Endothelial cell (in vitro differentiated cells): Measurements from ENCODE around the gene ACIN1. TPM values are rescaled to one million over a fixed set of nuclear protein-coding genes. Genes with fewer than 3 reads are reported as not detected.
"Not testable (repeated sequence)": the region's sequence is repeated elsewhere in the genome, so short reads cannot be mapped to it uniquely, and the experiment has no call there.

Experiments used
- DNase-seq: peaks from one replicate; pipeline ENCODE4 v3.0.0; 2021; ENCODE audit warnings: low spot score
- H3K27ac Mint-ChIP-seq: one replicate; pipeline ENCODE4 v1.8.0; 2021; ENCODE audit warnings: mixed read lengths, inconsistent platforms; ENCODE audit not compliant: unreplicated experiment
- H3K27me3 Mint-ChIP-seq: one replicate; pipeline ENCODE4 v1.8.0; 2021; ENCODE audit warnings: mild to moderate bottlenecking, moderate library complexity, mixed read lengths, inconsistent platforms; ENCODE audit not compliant: unreplicated experiment
- H3K36me3 Mint-ChIP-seq: one replicate; pipeline ENCODE4 v1.8.0; 2021; ENCODE audit warnings: mild to moderate bottlenecking, low read depth, mixed read lengths, inconsistent platforms; ENCODE audit not compliant: unreplicated experiment
- H3K4me1 Mint-ChIP-seq: one replicate; pipeline ENCODE4 v1.8.0; 2021; ENCODE audit warnings: mild to moderate bottlenecking, mixed read lengths, inconsistent platforms; ENCODE audit not compliant: unreplicated experiment
- H3K4me3 Mint-ChIP-seq: one replicate; pipeline ENCODE4 v1.8.0; 2021; ENCODE audit warnings: mild to moderate bottlenecking, mixed read lengths, inconsistent platforms; ENCODE audit not compliant: unreplicated experiment
- H3K9me3 Mint-ChIP-seq: one replicate; pipeline ENCODE4 v1.8.0; 2021; ENCODE audit warnings: mixed read lengths, inconsistent platforms; ENCODE audit not compliant: unreplicated experiment
- total RNA-seq: library from RNA; stranded (reverse); fragmentation: NEBNext Ultra II Directional; extraction: Animal tissue kit (Norgen Biotek cat#: 25700); gene quantifications from one replicate; pipeline ENCODE4 v1.2.1, GENCODE V29; 2021; ENCODE audit not compliant: unreplicated experiment
- TF ChIP-seq, protein P1 (sequence below): fragments of 200-600 bp; sonication (generic); IDR thresholded peaks from one replicate; pipeline ENCODE4 v1.5.0; 2021; ENCODE audit warnings: antibody characterized with exemption; ENCODE audit not compliant: unreplicated experiment

The ACIN1 gene
- total RNA-seq, 1 donor from 2014 or later, result 226 TPM

DNA sequence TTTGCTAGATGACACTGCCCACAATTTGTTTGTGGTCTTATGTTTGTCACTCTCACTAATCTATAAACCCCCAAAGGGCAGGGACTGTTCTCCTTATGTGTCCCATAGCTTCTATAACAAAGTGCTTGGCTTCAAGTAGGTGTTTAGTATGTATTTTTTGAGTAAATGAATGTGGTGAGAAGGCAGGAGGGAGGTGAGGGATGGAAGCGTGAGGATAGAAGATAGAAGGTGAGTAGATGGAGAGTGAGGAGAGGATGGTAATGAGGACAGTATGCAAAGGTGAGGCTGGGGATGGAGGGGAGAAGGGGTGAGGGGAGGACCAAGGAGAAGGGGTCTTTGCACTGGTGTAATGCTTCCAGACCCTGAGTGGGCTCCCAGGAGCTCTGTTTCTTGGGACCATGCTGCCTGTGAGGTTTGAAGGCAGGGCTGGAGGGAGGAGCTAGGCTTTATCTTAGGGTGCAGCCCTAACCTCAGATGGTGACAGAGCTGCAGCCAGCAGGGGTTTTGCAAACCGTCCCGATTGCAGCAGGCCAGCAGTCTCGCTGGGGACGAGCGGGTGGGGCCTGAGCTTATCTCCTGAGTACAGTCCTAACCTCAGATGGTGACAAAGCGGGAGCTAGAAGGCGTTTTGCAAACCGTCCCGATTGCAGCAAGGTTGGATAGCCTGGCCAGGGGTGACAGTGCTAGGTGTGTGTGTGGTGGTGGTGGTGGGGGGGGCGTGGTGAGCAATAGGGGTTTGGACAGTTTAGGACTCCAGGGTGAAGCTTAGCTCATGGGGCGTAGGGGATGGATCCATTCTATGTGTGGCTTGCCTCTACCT, 17.6 kb upstream of the ACIN1 start:
- no peak for DNase-seq
- Mint-ChIP-seq H3K27me3 (peaks cover 4% of the 10 kb centered on the region), H3K4me3 (no peak overlapping the region), H3K9me3 (no peaks in the 10 kb centered on the region), H3K36me3 (peaks cover 3% of the 10 kb centered on the region), H3K4me1 (peaks cover 3% of the 10 kb centered on the region), H3K27ac (no peak overlapping the region)
- TF ChIP-seq, protein P1, sequence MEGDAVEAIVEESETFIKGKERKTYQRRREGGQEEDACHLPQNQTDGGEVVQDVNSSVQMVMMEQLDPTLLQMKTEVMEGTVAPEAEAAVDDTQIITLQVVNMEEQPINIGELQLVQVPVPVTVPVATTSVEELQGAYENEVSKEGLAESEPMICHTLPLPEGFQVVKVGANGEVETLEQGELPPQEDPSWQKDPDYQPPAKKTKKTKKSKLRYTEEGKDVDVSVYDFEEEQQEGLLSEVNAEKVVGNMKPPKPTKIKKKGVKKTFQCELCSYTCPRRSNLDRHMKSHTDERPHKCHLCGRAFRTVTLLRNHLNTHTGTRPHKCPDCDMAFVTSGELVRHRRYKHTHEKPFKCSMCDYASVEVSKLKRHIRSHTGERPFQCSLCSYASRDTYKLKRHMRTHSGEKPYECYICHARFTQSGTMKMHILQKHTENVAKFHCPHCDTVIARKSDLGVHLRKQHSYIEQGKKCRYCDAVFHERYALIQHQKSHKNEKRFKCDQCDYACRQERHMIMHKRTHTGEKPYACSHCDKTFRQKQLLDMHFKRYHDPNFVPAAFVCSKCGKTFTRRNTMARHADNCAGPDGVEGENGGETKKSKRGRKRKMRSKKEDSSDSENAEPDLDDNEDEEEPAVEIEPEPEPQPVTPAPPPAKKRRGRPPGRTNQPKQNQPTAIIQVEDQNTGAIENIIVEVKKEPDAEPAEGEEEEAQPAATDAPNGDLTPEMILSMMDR, result no peak

DNA sequence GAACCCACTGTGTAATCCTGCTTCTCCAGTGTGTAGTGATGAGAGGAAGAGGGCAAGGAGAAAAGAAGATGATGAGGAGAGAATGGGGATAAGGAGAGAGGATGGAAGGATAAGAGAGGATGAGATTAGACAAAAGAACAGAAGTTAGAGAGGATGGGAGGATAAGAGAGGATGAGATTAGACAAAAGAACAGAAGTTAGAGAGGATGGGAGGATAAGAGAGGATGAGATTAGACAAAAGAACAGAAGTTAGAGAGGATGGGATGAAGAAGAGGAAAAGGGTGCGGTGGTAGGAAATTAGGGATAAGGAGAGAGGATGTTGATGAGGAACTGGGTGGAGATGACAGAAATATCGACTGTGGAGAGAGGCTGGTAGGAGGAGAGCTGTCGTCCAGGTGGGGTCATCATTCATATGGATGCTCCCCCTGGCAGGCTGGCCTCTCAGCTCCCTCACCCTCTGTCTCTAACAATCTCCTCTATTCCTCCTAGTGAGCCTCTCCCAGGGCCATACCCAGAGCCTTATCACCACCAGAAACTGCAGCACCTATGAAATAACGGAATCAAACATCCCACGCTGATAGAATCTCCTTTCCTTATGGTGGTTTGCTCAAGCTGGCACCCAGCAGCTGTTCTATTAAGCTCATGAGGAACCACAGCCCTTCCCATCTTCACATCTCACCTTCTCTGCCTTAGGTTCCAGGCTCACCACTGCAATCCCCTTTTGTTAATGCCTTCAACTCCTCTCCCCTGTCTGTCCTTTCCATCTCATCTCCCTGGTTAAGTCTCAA, 15.8 kb upstream of the ACIN1 start:
- Mint-ChIP-seq H3K27ac (no peak overlapping the region), H3K9me3 (no peaks in the 10 kb centered on the region), H3K36me3 (peaks cover 7% of the 10 kb centered on the region), H3K4me3 (no peak overlapping the region), H3K4me1 (peaks cover 13% of the 10 kb centered on the region), H3K27me3 (peaks cover 3% of the 10 kb centered on the region)
- TF ChIP-seq, protein P1, result no peak
- no peak for DNase-seq

GRCh38 chr14:23109769-23110168, 14.8 kb upstream of the ACIN1 start:
- no peak overlapping the region for H3K27ac Mint-ChIP-seq
- no peak overlapping the region for H3K4me3 Mint-ChIP-seq
- DNase-seq, result no peak
- H3K27me3 Mint-ChIP-seq, result peaks cover 4% of the 10 kb centered on the region
- TF ChIP-seq, protein P1, result no peak
- H3K9me3 Mint-ChIP-seq, result no peaks in the 10 kb centered on the region
- peaks cover 7% of the 10 kb centered on the region for H3K36me3 Mint-ChIP-seq
- H3K4me1 Mint-ChIP-seq, result peaks cover 20% of the 10 kb centered on the region

- H3K4me3 Mint-ChIP-seq, H3K27ac Mint-ChIP-seq, H3K27me3 Mint-ChIP-seq, H3K36me3 Mint-ChIP-seq, DNase-seq, H3K9me3 Mint-ChIP-seq: not testable (repeated sequence)
- peaks cover 26% of the 10 kb centered on the region for H3K4me1 Mint-ChIP-seq
Measured at GRCh38 chr14:23108169-23108568, 13.2 kb upstream of the ACIN1 start.

- not testable (repeated sequence) for H3K9me3 Mint-ChIP-seq, H3K27me3 Mint-ChIP-seq, H3K27ac Mint-ChIP-seq, H3K4me3 Mint-ChIP-seq, DNase-seq, H3K36me3 Mint-ChIP-seq
- H3K4me1 Mint-ChIP-seq, result peaks cover 26% of the 10 kb centered on the region
Measured at GRCh38 chr14:23107620-23108019, 12.7 kb upstream of the ACIN1 start.

- no peak overlapping the region for H3K4me3 Mint-ChIP-seq
- no peaks in the 10 kb centered on the region for H3K9me3 Mint-ChIP-seq
- no peak for DNase-seq
- TF ChIP-seq, protein P1, result no peak
- peaks cover 28% of the 10 kb centered on the region for H3K4me1 Mint-ChIP-seq
- H3K27me3 Mint-ChIP-seq, result peaks cover 10% of the 10 kb centered on the region
- peaks cover 4% of the 10 kb centered on the region for H3K36me3 Mint-ChIP-seq
- H3K27ac Mint-ChIP-seq, result peak overlapping the region; percentile 75
Measured at GRCh38 chr14:23106747-23107045, 11.8 kb upstream of the ACIN1 start.
